Endodermal cell (in vitro differentiated cells): ENCODE data around the gene CALD1. TPM values are rescaled to one million over a fixed set of nuclear protein-coding genes. Genes with fewer than 3 reads are reported as not detected.
A peak's percentile ranks its signal among the peaks of the same experiment; 100 is the strongest.

Source experiments
- DNase-seq: peaks from one replicate; pipeline ENCODE4 v3.0.0-alpha.2; 2017
- H3K27ac ChIP-seq: 2 replicates; pipeline ENCODE4 v1.5.1; 2013; ENCODE audit warnings: mild to moderate bottlenecking, low read depth, low read length, moderate library complexity
- H3K27me3 ChIP-seq: 2 replicates; pipeline ENCODE4 v1.6.1; 2013; ENCODE audit warnings: mild to moderate bottlenecking, low read length, moderate library complexity; ENCODE audit not compliant: insufficient read depth, control insufficient read depth, poor library complexity, severe bottlenecking
- H3K36me3 ChIP-seq: 2 replicates; pipeline ENCODE4 v1.7.0; 2013; ENCODE audit warnings: mild to moderate bottlenecking, low read length, moderate library complexity; ENCODE audit not compliant: control insufficient read depth, insufficient read depth
- H3K4me1 ChIP-seq: one replicate; pipeline ENCODE4 v1.7.0; 2013; ENCODE audit warnings: low read length; ENCODE audit not compliant: control insufficient read depth, insufficient read depth
- H3K4me3 ChIP-seq: 2 replicates; pipeline ENCODE4 v1.5.1; 2013; ENCODE audit warnings: mild to moderate bottlenecking, low read length, moderate library complexity
- H3K9ac ChIP-seq: 2 replicates; pipeline ENCODE4 v1.6.1; 2013; ENCODE audit warnings: mild to moderate bottlenecking, low read length, moderate library complexity; ENCODE audit not compliant: poor library complexity, severe bottlenecking; ENCODE audit errors: extremely low read depth
- H3K9me3 ChIP-seq: 2 replicates; pipeline ENCODE4 v1.6.1; 2013; ENCODE audit warnings: mild to moderate bottlenecking, low read length, moderate library complexity; ENCODE audit not compliant: control insufficient read depth
- H3K27ac Mint-ChIP-seq: 2 replicates; pipeline ENCODE4 v1.8.0; 2020; ENCODE audit warnings: mixed read lengths
- H3K27me3 Mint-ChIP-seq: 2 replicates; pipeline ENCODE4 v1.8.0; 2021; ENCODE audit warnings: mild to moderate bottlenecking, mixed read lengths; ENCODE audit not compliant: insufficient read depth
- H3K36me3 Mint-ChIP-seq: 2 replicates; pipeline ENCODE4 v1.8.0; 2020; ENCODE audit warnings: low read depth, mixed read lengths
- H3K4me1 Mint-ChIP-seq: 2 replicates; pipeline ENCODE4 v1.8.0; 2020; ENCODE audit warnings: mixed read lengths
- H3K4me3 Mint-ChIP-seq: 2 replicates; pipeline ENCODE4 v1.8.0; 2020; ENCODE audit warnings: mild to moderate bottlenecking, moderate library complexity, mixed read lengths
- H3K9me3 Mint-ChIP-seq: 2 replicates; pipeline ENCODE4 v1.8.0; 2020; ENCODE audit warnings: mild to moderate bottlenecking, mixed read lengths
- CTCF ChIP-seq: fragments of 200-600 bp; sonication (generic); conservative IDR thresholded peaks from 2 replicates; pipeline ENCODE4 v1.5.0; 2021; ENCODE audit warnings: antibody characterized with exemption, mild to moderate bottlenecking
- WGBS, 2 experiments: methylation state at CpG; one replicate each; pipeline versions ENCODE4 v1.1.5 to v1.1.7; 2013; ENCODE audit warnings: missing lambda C conversion rate in 2 of 2, mixed read lengths in 1 of 2; ENCODE audit not compliant: insufficient coverage in 1 of 2, insufficient read length in 1 of 2; 5-methylcytosine and 5-hydroxymethylcytosine counted together
- total RNA-seq, 2 donors: library from RNA; stranded (reverse); fragmentation: NEBNext Ultra II Directional in 1 of 2; extraction: Animal tissue kit (Norgen Biotek cat#: 25700) in 1 of 2; gene quantifications; 2 replicates in 1 of 2; 3 replicates in 1 of 2; pipeline ENCODE4 v1.2.1, GENCODE V29; 2021

CALD1 gene
- total RNA-seq, 2 donors from 2014 or later, result 111 to 132 TPM

- H3K36me3 ChIP-seq, result peaks cover 27% of the 10 kb centered on the region
- TF ChIP-seq CTCF, result no peak
- H3K9me3 Mint-ChIP-seq, result peaks cover 26% of the 10 kb centered on the region
- H3K9ac ChIP-seq, result no peak overlapping the region
- H3K36me3 Mint-ChIP-seq, result peaks cover 32% of the 10 kb centered on the region
- H3K27ac ChIP-seq, result no peak overlapping the region
- H3K4me3 ChIP-seq, result peak overlapping the region; percentile 80
- no peak overlapping the region for H3K27ac Mint-ChIP-seq
- DNase-seq, result no peak
- H3K4me1 Mint-ChIP-seq, result peaks cover 38% of the 10 kb centered on the region
- H3K27me3 Mint-ChIP-seq, result no peaks in the 10 kb centered on the region
- H3K4me1 ChIP-seq, result no peaks in the 10 kb centered on the region
- WGBS, 2 experiments, result 78 to 86% methylated on average over 2 to 3 of the region's 3 CpGs
- H3K4me3 Mint-ChIP-seq, result peak overlapping the region; percentile 76
- H3K27me3 ChIP-seq, result no peaks in the 10 kb centered on the region
- peaks cover 39% of the 10 kb centered on the region for H3K9me3 ChIP-seq
Measured at GRCh38 chr7:134892963-134893362, 113.5 kb downstream of the CALD1 start.

GRCh38 chr7:134893920-134894319 is 114.5 kb downstream of the CALD1 start:
- 78 to 86% methylated on average over 3 to 7 of the region's 7 CpGs for WGBS, 2 experiments
- Mint-ChIP-seq H3K27me3 (no peaks in the 10 kb centered on the region), H3K36me3 (peaks cover 36% of the 10 kb centered on the region), H3K4me1 (peaks cover 35% of the 10 kb centered on the region), H3K27ac (no peak overlapping the region), H3K4me3 (peak overlapping the region; percentile 76), H3K9me3 (peaks cover 26% of the 10 kb centered on the region)
- DNase-seq, result no peak
- Histone ChIP-seq H3K9me3 (peaks cover 41% of the 10 kb centered on the region), H3K27ac (no peak overlapping the region), H3K4me1 (no peaks in the 10 kb centered on the region), H3K4me3 (peak overlapping the region; percentile 80), H3K27me3 (no peaks in the 10 kb centered on the region), H3K9ac (no peak overlapping the region), H3K36me3 (peaks cover 29% of the 10 kb centered on the region)
- TF ChIP-seq CTCF, result no peak

GRCh38 chr7:134894928-134895327 is 115.5 kb downstream of the CALD1 start:
- H3K36me3 ChIP-seq, result peaks cover 29% of the 10 kb centered on the region
- TF ChIP-seq CTCF, result no peak
- H3K9me3 Mint-ChIP-seq, result peaks cover 26% of the 10 kb centered on the region
- H3K4me3 ChIP-seq, result no peak overlapping the region
- H3K4me1 ChIP-seq, result no peaks in the 10 kb centered on the region
- WGBS, 2 experiments, result 100% methylated on average over 1 of the region's 1 CpG; no CpG with 5 or more reads in 1 of the 2 experiments
- no peak overlapping the region for H3K9ac ChIP-seq
- no peak overlapping the region for H3K27ac ChIP-seq
- H3K27me3 Mint-ChIP-seq, result no peaks in the 10 kb centered on the region
- no peak overlapping the region for H3K4me3 Mint-ChIP-seq
- H3K27ac Mint-ChIP-seq, result no peak overlapping the region
- H3K4me1 Mint-ChIP-seq, result peaks cover 44% of the 10 kb centered on the region
- peaks cover 39% of the 10 kb centered on the region for H3K36me3 Mint-ChIP-seq
- H3K27me3 ChIP-seq, result no peaks in the 10 kb centered on the region
- DNase-seq, result no peak
- H3K9me3 ChIP-seq, result peaks cover 41% of the 10 kb centered on the region
